Mesothelial cell of epicardium (in vitro differentiated cells): ENCODE data around the gene CACFD1. TPM values are rescaled to one million over a fixed set of nuclear protein-coding genes. Genes with fewer than 3 reads are reported as not detected.

Experiments used
- DNase-seq, 2 experiments: peaks; one replicate each; pipeline ENCODE4 v3.0.0; 2021; ENCODE audit warnings: low spot score in 2 of 2; ENCODE audit not compliant: unreplicated experiment in 2 of 2
- H3K27ac Mint-ChIP-seq: 2 replicates; pipeline ENCODE4 v1.8.0; 2021; ENCODE audit warnings: mixed read lengths
- H3K27me3 Mint-ChIP-seq: 2 replicates; pipeline ENCODE4 v1.8.0; 2021; ENCODE audit warnings: low read depth, mixed read lengths
- H3K36me3 Mint-ChIP-seq: 2 replicates; pipeline ENCODE4 v1.8.0; 2021; ENCODE audit warnings: mixed read lengths
- H3K4me1 Mint-ChIP-seq: 2 replicates; pipeline ENCODE4 v1.8.0; 2021; ENCODE audit warnings: mixed read lengths
- H3K4me3 Mint-ChIP-seq: 2 replicates; pipeline ENCODE4 v1.8.0; 2021; ENCODE audit warnings: mild to moderate bottlenecking, moderate library complexity, mixed read lengths
- H3K9me3 Mint-ChIP-seq: 2 replicates; pipeline ENCODE4 v1.8.0; 2021; ENCODE audit warnings: mixed read lengths
- CTCF ChIP-seq: fragments of 200-600 bp; sonication (generic); IDR thresholded peaks from one replicate; pipeline ENCODE4 v1.5.0; 2021; ENCODE audit warnings: antibody characterized with exemption; ENCODE audit not compliant: unreplicated experiment
- total RNA-seq: library from RNA; stranded (reverse); gene quantifications from 3 replicates; pipeline ENCODE4 v1.2.1, GENCODE V29; 2021

The CACFD1 gene
- total RNA-seq = 35.4 to 44.5 TPM (median 40.2 TPM) in 3 replicates

GRCh38 chr9:133459476-133460404 is at the start of gene CACFD1:
TSS of gene CACFD1 (plus strand) at chr9:133459978. CDS start at chr9:133460067, 89 bp downstream.
- Mint-ChIP-seq H3K9me3 (no peaks in the 10 kb centered on the region), H3K4me1 (peaks cover 16% of the 10 kb centered on the region), H3K4me3 (peak within 1 kb of the TSS; percentile 92), H3K27me3 (no peaks in the 10 kb centered on the region), H3K27ac (peak within 1 kb of the TSS; percentile 95), H3K36me3 (no peaks in the 10 kb centered on the region)
- DNase-seq = peak; percentile 93 to 96
- TF ChIP-seq CTCF = no peak

GRCh38 chr9:133415170-133415569 is 44.6 kb upstream of the CACFD1 start:
- H3K4me3 Mint-ChIP-seq = peak overlapping the region; percentile 3
- peaks cover 23% of the 10 kb centered on the region for H3K36me3 Mint-ChIP-seq
- no peak for TF ChIP-seq CTCF
- DNase-seq = no peak
- no peaks in the 10 kb centered on the region for H3K9me3 Mint-ChIP-seq
- no peaks in the 10 kb centered on the region for H3K27me3 Mint-ChIP-seq
- peaks cover 26% of the 10 kb centered on the region for H3K4me1 Mint-ChIP-seq
- H3K27ac Mint-ChIP-seq = no peak overlapping the region

GRCh38 chr9:133417541-133418461 is 42.0 kb upstream of the CACFD1 start, which contains the start of gene REXO4:
TSS of gene REXO4 (minus strand) at chr9:133418010. CDS start at chr9:133417844, 166 bp downstream.
- H3K4me3 Mint-ChIP-seq = peak within 1 kb of the TSS; percentile 89
- H3K36me3 Mint-ChIP-seq = peaks cover 7% of the 10 kb centered on the region
- no peaks in the 10 kb centered on the region for H3K27me3 Mint-ChIP-seq
- peak; percentile 68 to 86 for DNase-seq
- TF ChIP-seq CTCF = no peak
- H3K27ac Mint-ChIP-seq = peak within 1 kb of the TSS; percentile 88
- H3K4me1 Mint-ChIP-seq = peaks cover 26% of the 10 kb centered on the region
- no peaks in the 10 kb centered on the region for H3K9me3 Mint-ChIP-seq

GRCh38 chr9:133419005-133419404 is 40.8 kb upstream of the CACFD1 start:
- no peaks in the 10 kb centered on the region for H3K27me3 Mint-ChIP-seq
- no peak for TF ChIP-seq CTCF
- H3K27ac Mint-ChIP-seq = peak overlapping the region; percentile 40
- peak overlapping the region; percentile 89 for H3K4me3 Mint-ChIP-seq
- DNase-seq = no peak
- no peaks in the 10 kb centered on the region for H3K9me3 Mint-ChIP-seq
- H3K4me1 Mint-ChIP-seq = peaks cover 26% of the 10 kb centered on the region
- H3K36me3 Mint-ChIP-seq = peaks cover 4% of the 10 kb centered on the region

- no peak for TF ChIP-seq CTCF
- peaks cover 26% of the 10 kb centered on the region for H3K4me1 Mint-ChIP-seq
- no peak overlapping the region for H3K4me3 Mint-ChIP-seq
- DNase-seq = no peak
- no peaks in the 10 kb centered on the region for H3K27me3 Mint-ChIP-seq
- no peak overlapping the region for H3K27ac Mint-ChIP-seq
- no peaks in the 10 kb centered on the region for H3K36me3 Mint-ChIP-seq
- H3K9me3 Mint-ChIP-seq = no peaks in the 10 kb centered on the region
Measured at GRCh38 chr9:133420392-133420827, 39.4 kb upstream of the CACFD1 start.
